K562 (cell line): Measurements from ENCODE around the gene AFF3. TPM values are rescaled to one million over a fixed set of nuclear protein-coding genes. Genes with fewer than 3 reads are reported as not detected.

Source experiments
- ATAC-seq: fragments of 200-7000 bp; cut with Tn5 transposase; 3 replicates; pipeline ENCODE4 v1.9.1; 2020; ENCODE audit warnings: moderate library complexity
- BruUV-seq: library from RNA; stranded (reverse); fragments of 400-500 nt; replicated peaks from 2 replicates; lab custom pipeline; 2021; lab: Mats Ljungman, UMichigan
- CTCF ChIA-PET: fragments of 300-600 bp; formaldehyde crosslinking; extraction: SDS; loops from one replicate; lab custom pipeline; 2021; ENCODE audit warnings: low intra/inter-chr PET ratio; lab: Yijun Ruan, JAX
- POLR2A ChIA-PET: fragments of 300-600, 350-650 bp; sonication (Branson Sonifier 250); formaldehyde crosslinking; extraction: SDS; loops from one replicate; lab custom pipeline; 2021; ENCODE audit warnings: antibody characterized with exemption, inconsistent platforms; lab: Yijun Ruan, JAX
- DNase-seq, 4 experiments: peaks; one replicate each; pipeline versions ENCODE4 v3.0.0 to v3.0.0-alpha.2; 2011 to 2018; ENCODE audit warnings: low spot score in 3 of 4, mixed read lengths in 3 of 4; ENCODE audit errors: extremely low read depth in 1 of 4
- FAIRE-seq: peaks from 2 replicates; lab custom pipeline; 2011; peaks lifted over from hg19 to GRCh38; lab: Jason Lieb, UNC
- H2AFZ ChIP-seq: 2 replicates; pipeline ENCODE4 v1.6.0; 2011; ENCODE audit warnings: low read depth, low read length, control low read depth, inconsistent platforms
- H3K27ac ChIP-seq: fragments of 200-600 bp; 3 replicates; pipeline ENCODE4 v1.8.0; 2011; ENCODE audit warnings: low read depth, mild to moderate bottlenecking, control low read depth, inconsistent platforms, low read length, moderate library complexity, mixed read lengths; ENCODE audit errors: extremely low read depth
- H3K27me3 ChIP-seq, 2 experiments: fragments of 300-600 bp in 1 of 2; 2 replicates in 1 of 2; 3 replicates in 1 of 2; pipeline versions ENCODE4 v1.6.0 to v1.8.0; 2011; ENCODE audit warnings: inconsistent platforms in 2 of 2, low read length in 2 of 2, mild to moderate bottlenecking in 1 of 2, mixed read lengths in 1 of 2, moderate library complexity in 1 of 2; ENCODE audit not compliant: control insufficient read depth in 2 of 2, insufficient read depth in 2 of 2
- H3K36me3 ChIP-seq: fragments of 300-600 bp; 3 replicates; pipeline ENCODE4 v1.8.0; 2011; ENCODE audit warnings: mild to moderate bottlenecking, low read length, inconsistent platforms; ENCODE audit not compliant: control insufficient read depth, insufficient read depth
- H3K4me1 ChIP-seq, 2 experiments: fragments of 200-600 bp in 1 of 2; replicated peaks in 1 of 2; 2 replicates in 1 of 2; 3 replicates in 1 of 2; pipeline versions ENCODE4 v1.5.1 to v1.8.0; 2011; ENCODE audit warnings: inconsistent platforms in 2 of 2, low read length in 2 of 2, mild to moderate bottlenecking in 1 of 2, mixed read lengths in 1 of 2, moderate library complexity in 1 of 2; ENCODE audit not compliant: control insufficient read depth in 2 of 2, insufficient read depth in 2 of 2
- H3K4me2 ChIP-seq: 2 replicates; pipeline ENCODE4 v1.6.1; 2011; ENCODE audit warnings: low read length, control low read depth, inconsistent platforms, mixed read lengths; ENCODE audit not compliant: insufficient read depth
- H3K4me3 ChIP-seq: fragments of 200-600 bp; sonication (generic), shearing (Covaris generic); 2 replicates; pipeline ENCODE4 v1.5.1; 2016; ENCODE audit warnings: control low read depth, inconsistent platforms
- H3K79me2 ChIP-seq: fragments of 200-600 bp; 3 replicates; pipeline ENCODE4 v1.8.0; 2011; ENCODE audit warnings: low read length, inconsistent platforms; ENCODE audit not compliant: control insufficient read depth, insufficient read depth
- H3K9ac ChIP-seq, 2 experiments: 2 replicates each; pipeline versions ENCODE4 v1.6.0 to v1.6.1; 2011; ENCODE audit warnings: low read depth in 2 of 2, low read length in 2 of 2, control low read depth in 1 of 2, inconsistent platforms in 1 of 2, mild to moderate bottlenecking in 1 of 2, mixed read lengths in 1 of 2; ENCODE audit not compliant: insufficient read depth in 1 of 2
- H3K9me1 ChIP-seq: one replicate; pipeline ENCODE4 v1.6.0; 2011; ENCODE audit warnings: inconsistent platforms, mild to moderate bottlenecking, low read length, moderate library complexity; ENCODE audit not compliant: control insufficient read depth, insufficient read depth
- H3K9me3 ChIP-seq: replicated peaks from 2 replicates; pipeline ENCODE4 v1.5.1; 2011; ENCODE audit warnings: low read depth, low read length, inconsistent platforms; ENCODE audit not compliant: control insufficient read depth, insufficient read depth
- H4K20me1 ChIP-seq: replicated peaks from 2 replicates; pipeline ENCODE4 v1.6.1; 2011; ENCODE audit warnings: low read length, inconsistent platforms, mixed read lengths; ENCODE audit not compliant: control insufficient read depth, insufficient read depth
- ELF1 ChIP-seq: fragments of 200-800 bp; sonication (Bioruptor generic); IDR thresholded peaks from 2 replicates; pipeline ENCODE4 v1.6.1; 2016; ENCODE audit warnings: missing genetic modification characterization, missing compliant biosample characterization
- ELF4 ChIP-seq: fragments of 450-650 bp; formaldehyde crosslinking; IDR thresholded peaks from 2 replicates; pipeline ENCODE4 v1.4.0; 2022; ENCODE audit warnings: missing genetic modification characterization
- FOSL1 ChIP-seq: fragments of 200-800 bp; sonication (Bioruptor generic); conservative IDR thresholded peaks from 2 replicates; pipeline ENCODE4 v1.6.1; 2016; ENCODE audit warnings: missing genetic modification characterization, missing compliant biosample characterization
- GATAD2A ChIP-seq: fragments of 450-650 bp; IDR thresholded peaks from 2 replicates; pipeline ENCODE4 v1.6.1; 2017
- KLF13 ChIP-seq: fragments of 450-650 bp; IDR thresholded peaks from 2 replicates; pipeline ENCODE4 v1.6.1; 2016; ENCODE audit warnings: missing genetic modification characterization, low read depth, mild to moderate bottlenecking, missing compliant biosample characterization, moderate library complexity, borderline replicate concordance
- MED1 ChIP-seq: sonication (generic); formaldehyde crosslinking; IDR thresholded peaks from 2 replicates; pipeline ENCODE4 v1.8.1; 2023; ENCODE audit warnings: missing genetic modification reagents, borderline replicate concordance
- MNT ChIP-seq, 2 experiments: fragments of 450-650 bp; conservative IDR thresholded peaks; 2 replicates each; pipeline ENCODE4 v1.6.1; 2017; ENCODE audit warnings: mild to moderate bottlenecking in 2 of 2, moderate library complexity in 2 of 2
- THRAP3 ChIP-seq: fragments of 450-650 bp; IDR thresholded peaks from 2 replicates; pipeline ENCODE4 v1.6.1; 2016; ENCODE audit warnings: mild to moderate bottlenecking, inconsistent platforms, borderline replicate concordance
- ZBED1 ChIP-seq: IDR thresholded peaks from 2 replicates; pipeline ENCODE4 v1.6.1; 2014
- ZBTB12 ChIP-seq: fragments of 250-450 bp; sonication (Bioruptor Pico); IDR thresholded peaks from 2 replicates; pipeline ENCODE4 v1.4.0; 2020
- ZNF224 ChIP-seq: sonication (generic); formaldehyde crosslinking; IDR thresholded peaks from 2 replicates; pipeline ENCODE4 v1.8.0; 2022; ENCODE audit warnings: mild to moderate bottlenecking, missing genetic modification reagents
- ZNF24 ChIP-seq: fragments of 450-650 bp; IDR thresholded peaks from 2 replicates; pipeline ENCODE4 v1.6.1; 2016
- WGBS: fragments of 100-300 bp; shearing (Covaris generic); methylation state at CpG from one replicate; pipeline ENCODE4 v1.1.6; 2016; ENCODE audit warnings: low coverage, mixed read lengths; ENCODE audit not compliant: insufficient coverage; ENCODE audit errors: missing lambda C conversion rate; 5-methylcytosine and 5-hydroxymethylcytosine counted together
- in situ Hi-C: fragments of 300-500 bp; cut with MboI; formaldehyde crosslinking; loops from 4 replicates; pipeline ENCODE4 v1.15.0; 2018; ENCODE audit warnings: inconsistent platforms, mixed read lengths
- intact Hi-C: fragments of 100-400 bp; cut with micrococcal nuclease; formaldehyde crosslinking; loops from 2 replicates; pipeline ENCODE4 v1.14.2; 2022
- polyA plus RNA-seq, 8 experiments: library from polyadenylated mRNA; depleted of rRNA in 4 of 8; stranded (reverse) in 5 of 8; unstranded in 3 of 8; fragments of >200 nt; fragmentation: Nextera tagmentation in 2 of 8; fragmentation: Illumina TruSeq in 1 of 8; extraction: Ambion mirVana in 2 of 8; extraction: Trizol in 1 of 8; gene quantifications; 2 replicates each; pipeline versions ENCODE4 v1.2.1 to v1.2.3, GENCODE V29; 2011 to 2014; ENCODE audit warnings: inconsistent platforms in 1 of 8, missing spikeins in 1 of 8
- total RNA-seq, 7 experiments: library from RNA; depleted of rRNA in 6 of 7; stranded (reverse); fragments of >200 nt in 6 of 7; fragmentation: Illumina TruSeq in 2 of 7; extraction: Trizol in 2 of 7; gene quantifications; 2 replicates each; pipeline versions ENCODE4 v1.2.1 to v1.2.3, GENCODE V29; 2011 to 2021; ENCODE audit warnings: low replicate concordance in 1 of 7
- TF ChIP-seq, protein P1 (sequence below), 2 experiments: IDR thresholded peaks in 1 of 2; conservative IDR thresholded peaks in 1 of 2; 2 replicates each; pipeline ENCODE4 v1.6.1; 2016; ENCODE audit warnings: low read depth in 2 of 2, mild to moderate bottlenecking in 1 of 2, missing compliant biosample characterization in 1 of 2, missing genetic modification characterization in 1 of 2, moderate library complexity in 1 of 2
- TF ChIP-seq, protein P2 (sequence below): fragments of 450-650 bp; formaldehyde crosslinking; IDR thresholded peaks from 2 replicates; pipeline ENCODE4 v1.4.0; 2022; ENCODE audit warnings: missing genetic modification characterization

The AFF3 gene
- total and polyA plus RNA-seq, 9 of the 15 experiments (the other 6 are each of a cell fraction or from before 2014, with no cell fraction given) = 0.02 to 0.11 TPM; not detected in 7

DNA sequence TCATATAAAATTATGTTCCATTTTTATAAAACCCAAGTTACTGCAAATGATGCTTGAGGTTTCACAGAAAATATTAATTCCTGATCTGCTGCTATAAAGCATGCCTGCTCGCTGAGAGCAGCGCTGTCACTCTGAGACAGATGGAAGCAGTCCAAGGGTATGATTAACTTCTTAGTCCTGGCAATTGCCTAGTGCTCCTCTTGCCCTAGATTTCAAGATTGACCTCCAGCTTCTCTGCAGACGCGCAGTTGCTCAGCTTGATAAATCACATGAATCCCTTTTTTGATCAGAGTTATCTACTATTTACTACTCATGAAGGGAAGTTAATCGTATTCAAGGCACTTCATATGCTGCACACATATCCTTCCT, 498.0 kb downstream of the AFF3 start (continued):
- TF ChIP-seq ZNF224 (CRISPR knock-in tag) = no peak
- TF ChIP-seq, protein P1, sequence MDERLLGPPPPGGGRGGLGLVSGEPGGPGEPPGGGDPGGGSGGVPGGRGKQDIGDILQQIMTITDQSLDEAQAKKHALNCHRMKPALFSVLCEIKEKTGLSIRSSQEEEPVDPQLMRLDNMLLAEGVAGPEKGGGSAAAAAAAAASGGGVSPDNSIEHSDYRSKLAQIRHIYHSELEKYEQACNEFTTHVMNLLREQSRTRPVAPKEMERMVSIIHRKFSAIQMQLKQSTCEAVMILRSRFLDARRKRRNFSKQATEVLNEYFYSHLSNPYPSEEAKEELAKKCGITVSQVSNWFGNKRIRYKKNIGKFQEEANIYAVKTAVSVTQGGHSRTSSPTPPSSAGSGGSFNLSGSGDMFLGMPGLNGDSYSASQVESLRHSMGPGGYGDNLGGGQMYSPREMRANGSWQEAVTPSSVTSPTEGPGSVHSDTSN (CRISPR knock-in tag; IDR thresholded peaks at IDR 0.05; ENCODE audit: low read depth) = no peak
- TF ChIP-seq, protein P1 (tag; conservative IDR thresholded peaks at IDR 0.05; ENCODE audit: low read depth) = peak; percentile 77
- no peak for TF ChIP-seq ZBTB12 (CRISPR knock-in tag)
- no peak for TF ChIP-seq ZBED1
- TF ChIP-seq, all 486 proteins: peak for 2

DNA sequence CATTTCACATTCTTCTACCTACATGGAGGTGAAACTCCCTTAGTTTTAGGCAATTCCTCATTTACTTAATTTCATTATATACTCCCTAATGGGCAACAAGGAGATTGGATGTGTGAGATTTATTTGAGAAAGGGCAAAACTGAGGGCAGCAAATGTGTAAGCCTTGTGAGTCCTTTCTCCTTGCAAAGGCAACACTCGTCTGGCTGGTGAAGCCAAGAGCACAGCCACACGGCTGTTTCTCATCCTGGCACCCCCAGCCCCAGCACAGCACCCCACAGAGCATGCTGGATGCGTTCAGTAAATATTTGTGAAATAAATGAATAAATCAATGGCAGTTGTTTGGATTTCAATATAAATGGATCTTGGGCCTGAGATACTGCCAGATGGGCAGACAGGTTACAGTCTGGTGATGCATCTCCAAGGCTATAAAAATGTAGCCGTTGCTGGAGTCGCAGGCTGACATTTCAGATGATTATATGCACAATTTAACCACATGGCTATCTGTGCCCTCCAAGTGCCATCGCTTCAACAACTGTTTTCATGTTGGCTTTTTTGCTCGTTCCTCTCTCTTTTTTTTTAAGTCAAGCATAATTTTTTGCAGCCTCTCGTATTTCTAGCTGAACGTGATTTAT, 498.5 kb downstream of the AFF3 start:
- DNase-seq (no peak), FAIRE-seq (no peak), ATAC-seq (no peak)
- in situ Hi-C loops = no loop called here
- H3K4me1 ChIP-seq = no peaks in the 10 kb centered on the region
- intact Hi-C loops = no loop called here
- no peaks in the 10 kb centered on the region for H3K79me2 ChIP-seq
- no TSS peak for BruUV-seq
- no peaks in the 10 kb centered on the region for H3K9me1 ChIP-seq
- H3K27ac ChIP-seq = no peak overlapping the region
- H3K4me2 ChIP-seq = no peak overlapping the region
- no peak overlapping the region for H3K9ac ChIP-seq
- ChIA-PET POLR2A (no interaction called here), CTCF (no interaction called here)
- peaks cover 4 to 31% of the 10 kb centered on the region in 2 experiments; a peak in 3 of 5 replicates for H3K27me3 ChIP-seq
- no peaks in the 10 kb centered on the region for H3K36me3 ChIP-seq
- H2AFZ ChIP-seq = no peak overlapping the region
- H3K9me3 ChIP-seq = no peaks in the 10 kb centered on the region
- 3% methylated on average over 9 of the region's 9 CpGs for WGBS
- H4K20me1 ChIP-seq = no peaks in the 10 kb centered on the region; the same call in 1 of the 2 replicates
- no peak overlapping the region for H3K4me3 ChIP-seq
- TF ChIP-seq ELF4 (no peak), ZNF24 (no peak), MNT (conservative IDR thresholded peaks at IDR 0.05) (no peak), KLF13 (tag) (no peak), GATAD2A (no peak), THRAP3 (no peak), MED1 (no peak), ELF1 (no peak), FOSL1 (tag) (no peak)
- TF ChIP-seq, protein P2, sequence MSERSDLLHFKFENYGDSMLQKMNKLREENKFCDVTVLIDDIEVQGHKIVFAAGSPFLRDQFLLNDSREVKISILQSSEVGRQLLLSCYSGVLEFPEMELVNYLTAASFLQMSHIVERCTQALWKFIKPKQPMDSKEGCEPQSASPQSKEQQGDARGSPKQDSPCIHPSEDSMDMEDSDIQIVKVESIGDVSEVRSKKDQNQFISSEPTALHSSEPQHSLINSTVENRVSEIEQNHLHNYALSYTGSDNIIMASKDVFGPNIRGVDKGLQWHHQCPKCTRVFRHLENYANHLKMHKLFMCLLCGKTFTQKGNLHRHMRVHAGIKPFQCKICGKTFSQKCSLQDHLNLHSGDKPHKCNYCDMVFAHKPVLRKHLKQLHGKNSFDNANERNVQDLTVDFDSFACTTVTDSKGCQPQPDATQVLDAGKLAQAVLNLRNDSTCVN (CRISPR knock-in tag) = no peak
